DND-41 (cell line): ENCODE data around the gene SEM1.

Experiments used
- CTCF ChIP-seq: IDR thresholded peaks from 2 replicates; pipeline ENCODE4 v1.5.1; 2012; ENCODE audit warnings: borderline replicate concordance, low read length, moderate library complexity, mild to moderate bottlenecking; ENCODE audit not compliant: poor library complexity, severe bottlenecking; ENCODE audit errors: extremely low read depth
- EZH2 ChIP-seq: IDR thresholded peaks from 3 replicates; pipeline ENCODE4 v1.6.1; 2012; ENCODE audit warnings: borderline replicate concordance, low read depth, mild to moderate bottlenecking, moderate library complexity, low read length, inconsistent platforms; ENCODE audit not compliant: severe bottlenecking

GRCh38 chr7:96658022-96658412, 51.6 kb downstream of the SEM1 start:
- TF ChIP-seq CTCF (no peak), EZH2 (no peak)
